Renal cortex interstitium (tissue), 11 donors: ENCODE data around the gene B3GNT3. TPM values are rescaled to one million over a fixed set of nuclear protein-coding genes. Genes with fewer than 3 reads are reported as not detected.
"Not testable (repeated sequence)": the region's sequence is repeated elsewhere in the genome, so short reads cannot be mapped to it uniquely, and the experiment has no call there.

ENCODE experiments used
- DNase-seq, 11 donors: peaks; one replicate each; pipeline ENCODE4 v3.0.0-alpha.2; 2013; ENCODE audit warnings: low read depth in 9 of 11, low spot score in 4 of 11; ENCODE audit errors: extremely low read depth in 1 of 11
- polyA plus RNA-seq, 3 donors: library from polyadenylated mRNA; unstranded; fragments of 120-200 nt; gene quantifications; one replicate each; pipeline ENCODE4 v1.2.1, GENCODE V29; 2013; ENCODE audit not compliant: insufficient read length in 3 of 3

B3GNT3 gene
- polyA plus RNA-seq, 3 donors = 7.3 to 8.8 (median 7.4) TPM

DNA sequence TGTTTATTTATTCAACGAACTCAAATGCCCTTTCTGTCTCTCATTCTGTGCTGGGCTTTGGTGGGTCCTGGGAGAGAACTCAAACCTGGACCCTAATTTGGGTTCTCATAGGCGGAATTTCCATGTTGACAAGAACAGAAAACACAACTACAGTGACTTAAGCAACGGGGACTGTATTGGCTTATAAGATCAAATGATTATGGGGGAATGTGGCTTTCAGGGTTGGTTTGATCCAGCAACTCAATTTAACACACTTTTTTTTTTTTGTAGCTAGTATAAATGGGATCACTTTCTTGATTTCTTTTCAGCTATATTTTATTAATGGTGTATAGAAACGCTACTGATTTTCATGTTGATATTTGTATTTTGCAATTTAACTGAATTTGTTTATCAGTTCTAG lies 33.8 kb upstream of the B3GNT3 start:
- DNase-seq = no peak

DNA sequence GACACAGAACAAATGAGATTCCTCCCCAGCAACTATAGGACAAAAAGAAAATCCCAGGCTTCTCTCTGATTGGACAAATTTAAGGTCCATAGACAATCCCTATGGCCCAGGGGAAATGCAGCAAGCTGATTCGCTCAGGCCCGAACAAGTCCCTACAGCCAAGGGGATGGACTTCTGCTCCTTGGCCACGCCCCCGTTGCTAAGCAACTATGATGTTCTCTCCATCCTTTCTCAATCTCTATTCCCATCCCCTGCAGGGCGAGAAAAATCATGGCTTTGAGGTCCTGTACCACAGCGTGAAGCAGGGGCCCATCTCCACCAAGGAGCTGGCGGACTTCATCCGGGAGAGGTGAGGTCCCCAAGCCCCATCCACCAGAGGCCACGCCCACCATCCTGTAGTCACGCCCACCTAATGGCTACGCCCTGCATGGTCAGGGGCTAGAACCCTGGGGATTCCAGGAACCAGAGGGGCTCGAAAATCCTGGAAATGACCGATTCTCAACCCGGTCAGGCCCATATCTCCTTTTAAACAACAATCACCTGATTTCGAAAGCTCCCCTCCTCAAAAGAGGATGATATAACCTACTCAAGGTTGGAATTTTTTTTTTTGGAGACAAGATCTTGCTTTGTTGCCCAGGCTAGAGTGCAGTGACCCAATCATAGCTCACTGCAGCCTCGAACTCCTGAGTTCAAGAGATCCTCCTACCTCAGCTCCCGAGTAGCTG lies 32.3 kb upstream of the B3GNT3 start:
- no peak for DNase-seq

DNA sequence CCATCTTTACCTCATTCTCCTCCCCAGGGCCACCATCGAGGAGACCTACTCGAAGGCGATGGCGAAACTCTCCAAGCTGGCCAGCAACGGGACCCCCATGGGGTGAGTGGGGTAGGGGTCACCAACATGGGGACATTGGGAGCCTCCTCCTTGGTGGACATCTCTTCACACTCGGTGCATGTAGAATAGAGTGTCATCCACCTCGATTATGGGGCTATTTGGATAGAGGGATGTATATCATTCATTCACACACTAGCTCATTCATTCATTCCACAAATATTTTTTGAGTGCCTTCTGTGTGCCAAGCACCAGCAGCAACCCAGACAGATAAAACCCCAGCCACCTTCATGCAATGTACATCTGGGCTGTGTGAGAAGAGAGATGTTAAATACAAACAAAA lies 30.6 kb upstream of the B3GNT3 start:
- no peak for DNase-seq

DNA sequence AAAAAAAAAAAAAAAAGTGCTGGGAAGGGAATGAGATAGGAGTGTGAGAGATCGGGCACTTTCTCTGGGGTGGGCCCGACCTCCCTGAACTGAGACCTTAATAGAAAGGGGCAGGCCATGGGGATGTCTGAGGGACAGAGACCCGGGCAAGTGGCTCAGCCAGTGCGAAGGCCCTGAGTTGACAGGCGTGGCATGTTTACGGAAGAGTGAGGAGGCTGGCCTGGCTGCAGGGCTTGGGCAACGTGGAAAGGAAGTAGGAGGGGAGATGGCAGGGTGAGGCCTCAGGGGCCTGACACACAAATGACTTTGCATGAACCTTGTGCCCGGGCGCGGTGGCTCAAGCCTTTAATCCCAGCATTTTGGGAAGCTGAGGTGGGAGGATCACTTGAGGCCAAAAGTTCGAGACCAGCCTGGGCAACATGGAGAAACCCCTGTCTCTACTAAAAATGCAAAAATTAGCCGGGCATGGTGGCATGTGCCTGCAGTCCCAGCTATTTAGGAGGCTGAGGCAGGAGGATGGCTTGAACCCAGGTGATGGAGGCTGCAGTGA lies 29.8 kb upstream of the B3GNT3 start:
- DNase-seq = no peak

DNA sequence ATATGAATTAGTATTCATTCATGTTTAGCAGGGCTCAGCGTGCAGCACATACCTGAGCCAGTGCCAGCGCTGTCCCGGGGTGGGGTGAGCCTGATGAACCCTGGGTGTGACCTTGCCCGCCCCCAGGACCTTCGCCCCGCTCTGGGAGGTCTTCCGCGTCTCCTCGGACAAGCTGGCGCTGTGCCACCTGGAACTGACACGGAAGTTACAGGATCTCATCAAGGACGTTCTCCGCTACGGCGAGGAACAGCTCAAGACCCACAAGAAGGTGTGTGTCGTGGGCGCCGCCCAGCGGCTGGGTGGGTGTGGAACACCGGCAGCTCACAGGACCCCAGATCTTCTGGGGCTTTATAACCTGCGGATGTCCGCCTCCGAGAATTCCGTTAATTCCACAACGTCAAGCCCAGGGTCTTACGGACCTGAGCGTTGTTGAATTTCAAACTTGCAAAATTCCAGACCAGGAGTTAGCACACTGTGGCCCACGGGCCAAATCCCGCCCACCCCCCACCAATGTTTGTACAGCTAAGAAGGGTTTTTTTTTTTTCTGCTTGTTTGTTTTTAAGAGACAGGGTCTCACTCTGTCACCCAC lies 28.3 kb upstream of the B3GNT3 start:
- peak in 5 of 11 donors; percentile 57 to 72 (median 67) for DNase-seq

DNA sequence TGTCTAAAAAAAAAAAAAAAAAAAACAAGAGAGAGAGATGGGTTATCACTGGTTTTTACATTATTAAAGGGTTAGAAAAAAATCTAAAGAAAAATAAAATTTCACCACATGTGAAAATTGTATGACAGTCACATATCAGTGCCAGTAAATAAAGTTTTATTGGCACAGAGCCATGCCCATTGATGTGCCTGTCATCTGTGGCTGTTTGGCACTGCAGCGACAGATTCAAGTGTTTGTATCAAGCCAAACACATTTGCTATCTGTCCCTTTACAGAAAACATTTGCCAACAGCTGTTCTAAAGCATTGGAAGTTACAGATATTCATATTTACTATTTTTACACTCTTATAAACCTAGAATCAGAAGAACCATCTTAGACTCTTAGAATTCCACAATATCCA lies 27.4 kb upstream of the B3GNT3 start:
- no peak for DNase-seq

DNA sequence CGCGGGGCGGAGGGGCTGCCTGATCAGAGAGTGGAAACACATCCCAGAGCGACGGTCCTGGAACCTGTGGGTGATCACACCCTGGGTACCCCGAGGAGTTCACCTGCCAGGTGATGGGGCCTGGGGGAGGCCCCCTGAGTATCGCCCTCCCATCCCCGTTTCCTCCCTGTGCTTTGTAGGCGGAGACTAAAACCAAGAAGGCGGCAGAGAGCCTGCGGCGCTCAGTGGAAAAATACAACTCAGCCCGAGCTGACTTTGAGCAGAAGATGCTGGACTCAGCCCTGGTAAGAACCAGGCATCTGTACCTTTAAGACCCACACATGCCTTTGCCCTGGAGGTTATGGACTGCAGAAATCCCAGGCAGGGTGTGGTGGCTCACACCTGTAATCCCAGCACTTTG lies 24.3 kb upstream of the B3GNT3 start:
- DNase-seq = no peak

DNA sequence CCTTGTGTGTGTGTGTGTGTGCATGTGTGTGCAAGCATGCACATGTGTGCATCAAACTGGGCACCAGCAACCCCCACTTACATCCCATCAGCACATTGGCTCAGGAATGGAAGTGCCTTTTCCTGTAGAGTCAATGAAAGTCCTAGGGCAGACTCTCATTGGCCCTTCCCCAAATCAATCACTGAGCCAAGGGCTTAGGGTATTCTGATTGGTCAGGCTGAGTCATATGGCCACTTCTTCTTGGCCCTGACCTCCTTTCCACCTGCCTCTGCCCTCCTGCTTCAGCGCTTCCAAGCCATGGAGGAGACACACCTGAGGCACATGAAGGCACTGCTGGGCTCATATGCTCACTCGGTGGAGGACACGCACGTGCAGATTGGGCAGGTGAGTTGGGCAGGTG lies 22.8 kb upstream of the B3GNT3 start:
- DNase-seq = no peak

DNA sequence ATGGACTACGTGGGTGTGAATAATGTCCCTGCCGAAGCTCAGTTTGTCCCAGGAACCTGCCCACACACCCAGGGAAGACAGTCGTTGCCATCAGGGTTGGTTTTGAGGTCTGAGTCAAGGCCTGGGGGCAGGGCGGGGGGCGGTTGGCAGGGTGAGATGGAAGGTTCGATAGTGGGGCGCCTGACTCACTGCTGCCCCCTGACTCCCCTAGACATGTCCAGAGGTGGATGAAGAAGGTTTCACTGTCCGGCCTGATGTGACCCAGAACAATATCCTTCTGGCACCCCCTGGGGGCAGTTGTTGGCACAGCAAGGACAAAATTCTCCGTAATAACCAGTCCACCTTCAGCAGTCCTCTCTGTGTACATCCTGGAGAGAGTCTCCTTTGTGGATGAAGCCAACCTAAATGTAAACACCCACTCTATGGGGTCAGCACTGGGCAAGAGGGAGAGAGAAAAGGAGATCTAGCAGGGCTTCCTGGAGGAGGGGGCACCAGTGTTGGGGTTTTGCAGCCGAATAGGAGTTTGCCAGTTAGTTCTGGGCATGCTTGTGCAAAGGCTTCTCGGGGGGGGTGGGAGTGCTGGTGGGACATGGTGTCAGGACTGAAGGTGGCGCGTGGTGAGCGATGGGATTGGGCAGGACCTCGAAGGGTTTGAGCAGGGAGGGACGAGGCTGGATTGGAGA lies 19.6 kb upstream of the B3GNT3 start:
- DNase-seq = no peak

DNA sequence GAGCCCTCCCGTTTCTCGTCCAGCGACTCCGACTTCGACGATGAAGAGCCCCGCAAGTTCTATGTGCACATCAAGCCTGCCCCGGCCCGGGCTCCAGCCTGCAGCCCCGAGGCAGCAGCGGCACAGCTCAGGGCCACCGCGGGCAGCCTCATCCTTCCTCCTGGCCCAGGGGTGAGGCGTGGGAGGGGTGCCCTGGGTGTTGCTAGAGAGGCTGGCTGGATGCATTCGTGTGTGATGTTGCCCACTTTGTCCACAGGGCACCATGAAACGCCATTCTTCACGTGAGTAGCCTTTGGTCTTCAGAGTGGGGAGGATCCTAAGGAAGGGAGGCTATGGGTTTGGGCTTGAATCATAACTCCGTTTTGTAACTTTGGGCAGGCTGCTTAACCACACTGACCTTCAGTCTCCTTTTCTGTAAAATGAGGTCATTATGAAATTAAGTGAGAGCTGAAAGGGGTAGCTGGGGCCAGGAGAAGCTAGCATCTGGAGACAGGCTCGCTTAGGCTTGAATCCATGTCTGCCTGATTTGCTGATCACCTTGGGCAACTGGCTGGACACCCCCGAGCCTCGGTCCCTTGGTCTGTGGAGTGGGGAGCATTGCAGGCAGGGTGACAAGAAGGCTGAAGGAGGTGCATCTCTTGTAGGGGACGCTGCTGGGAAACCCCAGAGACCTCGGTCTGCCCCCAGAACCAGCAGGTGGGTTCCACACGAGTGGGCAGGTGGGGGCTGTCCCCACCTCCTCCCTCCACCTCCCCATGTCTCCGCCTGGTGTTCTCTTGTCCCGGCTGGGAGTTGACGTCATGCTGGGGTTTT lies 18.7 kb upstream of the B3GNT3 start:
- no peak for DNase-seq

DNA sequence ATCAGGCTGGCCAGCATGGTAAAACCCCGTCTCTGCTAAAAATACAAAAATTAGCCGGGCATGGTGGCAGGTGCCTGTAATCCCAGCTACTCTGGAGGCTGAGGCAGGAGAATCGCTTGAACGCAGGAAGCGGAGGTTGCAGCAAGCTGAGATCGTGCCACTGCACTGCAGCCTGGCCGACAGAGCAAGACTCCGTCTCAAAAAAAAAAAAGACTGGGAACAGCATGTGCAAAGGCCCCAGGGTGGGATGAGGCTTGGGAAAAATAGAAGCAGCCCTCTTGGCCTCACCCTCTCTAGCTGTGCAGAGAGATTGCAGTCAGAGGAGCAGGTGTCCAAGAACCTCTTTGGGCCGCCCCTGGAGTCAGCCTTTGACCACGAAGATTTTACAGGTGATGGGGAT lies 17.1 kb upstream of the B3GNT3 start:
- not testable (repeated sequence) for DNase-seq

DNA sequence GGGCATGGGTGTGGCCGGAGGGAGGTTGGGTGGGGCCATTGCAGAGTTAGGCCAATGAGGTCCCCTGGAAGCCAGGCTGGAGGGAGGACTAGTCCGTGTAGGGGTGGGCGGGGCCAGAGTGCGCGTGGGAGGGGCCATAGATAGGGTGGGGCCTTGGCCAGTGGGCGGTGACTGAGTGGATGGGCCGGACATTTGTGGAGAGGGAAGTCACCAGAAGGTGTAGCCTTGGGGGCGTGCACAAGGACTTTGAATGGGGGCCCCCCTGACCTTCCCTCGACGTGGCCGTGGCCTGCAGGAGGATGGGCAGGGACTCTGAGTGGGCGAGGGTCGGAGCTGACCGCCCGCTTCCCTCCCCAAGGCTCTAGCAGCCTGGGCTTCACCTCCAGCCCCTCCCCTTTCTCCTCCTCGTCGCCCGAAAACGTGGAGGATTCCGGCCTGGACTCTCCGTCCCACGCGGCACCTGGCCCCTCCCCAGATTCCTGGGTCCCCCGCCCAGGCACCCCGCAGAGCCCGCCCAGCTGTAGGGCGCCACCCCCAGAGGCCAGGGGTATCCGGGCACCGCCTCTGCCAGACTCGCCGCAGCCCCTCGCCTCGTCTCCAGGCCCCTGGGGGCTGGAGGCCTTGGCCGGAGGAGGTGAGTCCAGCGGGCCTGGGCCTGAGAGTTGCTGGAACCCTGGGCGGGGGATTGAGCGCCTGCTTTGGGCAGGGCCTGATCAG lies 16.5 kb upstream of the B3GNT3 start:
- no peak for DNase-seq

DNA sequence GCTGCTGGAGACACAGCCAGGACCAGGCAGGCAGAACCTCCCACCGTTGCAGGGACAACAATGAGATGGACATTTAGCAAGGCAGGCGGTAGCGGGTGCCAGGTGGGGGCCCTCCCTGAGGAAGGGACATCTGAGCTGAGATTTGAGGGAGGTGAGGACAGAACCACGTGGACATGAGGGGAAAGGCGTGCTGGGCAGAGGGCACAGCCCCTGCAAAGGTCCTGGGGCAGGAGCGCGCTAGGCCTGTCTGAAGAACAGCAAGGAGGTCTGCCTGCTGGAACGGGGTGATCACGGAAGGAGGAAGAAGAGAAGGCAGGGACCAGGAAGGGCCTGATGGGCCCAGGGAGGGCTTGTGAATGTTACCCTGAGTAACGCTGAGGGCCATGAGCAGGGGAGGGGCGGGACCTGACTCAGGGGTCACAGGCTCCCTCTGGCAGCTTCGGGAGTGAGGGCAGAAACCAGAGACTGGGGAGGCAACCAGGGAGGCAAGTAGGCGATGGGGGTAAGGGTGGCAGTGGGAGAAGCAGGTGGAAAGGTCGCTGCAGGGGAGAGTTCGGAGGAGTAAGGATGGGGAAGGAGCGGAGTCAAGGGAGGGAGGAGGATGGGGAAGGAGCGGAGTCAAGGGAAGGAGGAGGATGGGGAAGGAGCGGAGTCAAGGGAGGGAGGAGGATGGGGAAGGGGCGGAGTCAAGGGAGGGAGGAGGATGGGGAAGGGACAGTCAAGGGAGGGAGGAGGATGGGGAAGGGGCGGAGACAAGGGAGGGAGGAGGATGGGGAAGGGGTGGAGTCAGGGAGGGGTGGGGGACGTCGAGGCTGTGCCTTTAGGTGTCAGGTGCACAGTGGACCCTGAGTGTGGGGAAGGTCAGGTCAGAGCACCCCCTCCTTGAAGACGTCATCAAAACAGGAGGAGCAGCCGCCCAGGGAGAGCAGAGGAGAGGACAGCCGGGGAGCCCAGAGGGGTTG lies 15.7 kb upstream of the B3GNT3 start:
- no peak for DNase-seq

DNA sequence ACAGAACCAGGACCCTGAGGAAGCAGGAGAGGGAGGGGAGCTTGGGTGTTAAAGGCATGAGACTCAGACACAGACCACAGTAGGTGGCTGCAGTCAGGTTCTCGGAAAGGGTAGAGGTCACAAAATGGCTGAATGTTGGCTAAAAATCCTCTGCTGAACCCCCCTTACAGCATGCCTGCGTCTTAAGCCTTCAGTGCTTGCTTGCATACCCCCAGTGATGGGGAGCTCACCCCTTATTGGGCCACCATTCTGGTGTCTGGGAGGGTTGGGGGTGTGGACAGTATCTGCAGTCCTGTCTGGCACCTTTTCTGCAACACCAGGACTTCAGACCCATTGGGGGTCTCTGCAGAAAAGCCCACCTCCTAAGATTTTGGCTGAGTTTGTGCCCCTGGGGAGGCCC lies 14.2 kb upstream of the B3GNT3 start:
- DNase-seq = no peak

DNA sequence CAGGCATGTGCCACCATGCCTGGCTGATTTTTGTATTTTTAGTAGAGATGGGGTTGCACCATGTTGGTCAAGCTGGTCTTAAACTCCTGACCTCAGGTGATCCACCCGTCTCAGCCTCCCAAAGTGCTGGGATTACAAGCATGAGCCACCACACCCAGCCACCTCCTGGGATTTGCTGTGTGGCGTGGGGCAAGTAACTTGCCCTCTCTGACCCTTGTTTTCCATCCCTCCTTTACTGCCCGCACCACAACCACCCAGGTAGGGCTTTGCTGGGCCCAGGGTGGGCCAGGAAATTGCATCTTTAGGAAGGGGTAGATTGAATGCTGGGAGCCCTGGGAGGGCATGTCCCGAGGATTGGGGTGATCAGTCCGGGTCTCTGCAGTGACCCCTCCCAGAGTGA lies 11.2 kb upstream of the B3GNT3 start:
- DNase-seq = not testable (repeated sequence)

DNA sequence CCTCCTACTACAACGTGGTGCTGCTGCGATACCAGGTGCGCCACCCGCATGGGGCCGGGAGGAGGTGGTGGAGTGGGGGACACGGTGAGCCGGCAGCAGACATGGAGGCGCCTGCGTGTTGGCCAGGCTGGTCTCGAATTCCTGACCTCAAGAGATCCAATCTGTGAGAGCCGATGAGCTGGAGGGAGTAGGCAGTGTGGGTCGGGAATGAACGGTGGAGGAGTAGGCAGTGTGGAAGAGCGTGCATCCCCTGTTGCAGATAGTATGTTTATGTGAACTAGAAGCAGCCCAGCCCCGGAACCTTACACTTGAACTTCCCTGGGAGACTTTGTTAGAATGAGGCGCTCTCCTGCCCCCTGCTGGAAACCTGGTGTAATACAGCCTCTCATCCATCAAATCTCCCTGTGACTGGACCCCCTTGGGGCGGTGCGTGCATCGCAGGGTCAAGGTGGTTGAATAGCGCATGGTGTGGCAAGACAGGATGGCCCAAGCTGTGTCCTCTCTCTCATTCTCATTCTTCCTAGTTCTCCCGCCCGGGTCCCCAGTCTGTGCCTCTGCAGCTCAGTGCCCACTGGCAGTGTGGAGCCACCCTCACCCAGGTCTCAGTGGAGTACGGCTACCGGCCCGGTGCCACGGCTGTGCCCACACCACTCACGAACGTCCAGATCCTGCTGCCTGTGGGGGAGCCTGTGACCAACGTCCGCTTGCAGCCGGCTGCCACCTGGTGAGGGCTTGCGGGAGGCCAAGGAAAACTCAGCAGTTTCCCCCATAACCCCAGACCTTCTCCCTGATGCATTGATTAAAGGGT lies 10.5 kb upstream of the B3GNT3 start:
- DNase-seq = peak in 6 of 11 donors; percentile 63 to 74 (median 71)
